Adrenal gland (tissue), 5 donors: ENCODE results near the gene CCDC198.

ENCODE experiments used
- CTCF ChIP-seq, 6 experiments: fragments of 450-650 bp in 4 of 6; fragments of 200-600 bp in 2 of 6; sonication (generic) in 1 of 6; IDR thresholded peaks; 1 replicate in 5 of 6; 2 replicates in 1 of 6; pipeline versions ENCODE4 v1.5.1 to v1.8.0; 2016 to 2021; ENCODE audit warnings: antibody characterized with exemption in 6 of 6, mild to moderate bottlenecking in 2 of 6, moderate library complexity in 1 of 6
- POLR2A ChIP-seq, 2 donors: fragments of 450-650 bp; IDR thresholded peaks; one replicate each; pipeline ENCODE4 v1.6.1; 2017; ENCODE audit warnings: antibody characterized with exemption in 2 of 2, mild to moderate bottlenecking in 2 of 2, moderate library complexity in 1 of 2
- donor health status: DM: no; HTN: no; CAD: no.

GRCh38 chr14:57512220-57512619 is 18.6 kb upstream of the CCDC198 start:
- no peak for TF ChIP-seq CTCF (IDR thresholded peaks at IDR 0.05)
- no peak for TF ChIP-seq POLR2A (IDR thresholded peaks at IDR 0.05)
